HG03378 (cell line): ENCODE results near the gene PLEKHG5.

ENCODE experiments used
- ATAC-seq: cut with Tn5 transposase; IDR thresholded peaks from one replicate; pipeline ENCODE4 v1.9.1; 2021; ENCODE audit warnings: mild to moderate bottlenecking, moderate library complexity; ENCODE audit not compliant: unreplicated experiment

The PLEKHG5 gene, protein sequence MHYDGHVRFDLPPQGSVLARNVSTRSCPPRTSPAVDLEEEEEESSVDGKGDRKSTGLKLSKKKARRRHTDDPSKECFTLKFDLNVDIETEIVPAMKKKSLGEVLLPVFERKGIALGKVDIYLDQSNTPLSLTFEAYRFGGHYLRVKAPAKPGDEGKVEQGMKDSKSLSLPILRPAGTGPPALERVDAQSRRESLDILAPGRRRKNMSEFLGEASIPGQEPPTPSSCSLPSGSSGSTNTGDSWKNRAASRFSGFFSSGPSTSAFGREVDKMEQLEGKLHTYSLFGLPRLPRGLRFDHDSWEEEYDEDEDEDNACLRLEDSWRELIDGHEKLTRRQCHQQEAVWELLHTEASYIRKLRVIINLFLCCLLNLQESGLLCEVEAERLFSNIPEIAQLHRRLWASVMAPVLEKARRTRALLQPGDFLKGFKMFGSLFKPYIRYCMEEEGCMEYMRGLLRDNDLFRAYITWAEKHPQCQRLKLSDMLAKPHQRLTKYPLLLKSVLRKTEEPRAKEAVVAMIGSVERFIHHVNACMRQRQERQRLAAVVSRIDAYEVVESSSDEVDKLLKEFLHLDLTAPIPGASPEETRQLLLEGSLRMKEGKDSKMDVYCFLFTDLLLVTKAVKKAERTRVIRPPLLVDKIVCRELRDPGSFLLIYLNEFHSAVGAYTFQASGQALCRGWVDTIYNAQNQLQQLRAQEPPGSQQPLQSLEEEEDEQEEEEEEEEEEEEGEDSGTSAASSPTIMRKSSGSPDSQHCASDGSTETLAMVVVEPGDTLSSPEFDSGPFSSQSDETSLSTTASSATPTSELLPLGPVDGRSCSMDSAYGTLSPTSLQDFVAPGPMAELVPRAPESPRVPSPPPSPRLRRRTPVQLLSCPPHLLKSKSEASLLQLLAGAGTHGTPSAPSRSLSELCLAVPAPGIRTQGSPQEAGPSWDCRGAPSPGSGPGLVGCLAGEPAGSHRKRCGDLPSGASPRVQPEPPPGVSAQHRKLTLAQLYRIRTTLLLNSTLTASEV

DNA sequence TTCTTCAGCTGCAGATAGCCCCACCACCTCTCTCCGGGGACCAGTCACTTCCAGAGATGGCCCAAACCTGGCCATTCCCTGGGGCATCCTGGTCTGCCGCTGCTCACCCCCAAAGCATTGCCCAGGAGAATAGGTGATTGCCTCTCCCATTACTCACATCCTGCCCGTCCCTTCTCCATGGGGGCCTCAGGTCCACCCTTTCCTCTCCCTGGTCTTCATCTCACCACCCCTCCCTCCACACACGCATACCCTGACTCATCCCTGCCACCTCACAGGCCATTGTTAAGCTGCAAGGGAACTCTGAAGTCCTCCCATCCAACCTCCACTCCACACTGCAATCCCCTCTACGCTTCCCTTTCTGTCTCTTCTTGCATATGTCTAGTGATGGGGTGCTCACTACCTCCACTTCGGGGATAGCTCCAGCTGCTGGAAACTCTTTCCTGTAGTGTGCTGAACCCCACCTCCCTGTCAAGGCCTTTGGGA is at the start of gene PLEKHG5:
Gene PLEKHG5 (minus strand): TSS at position 188 of the 483 bp plus-strand sequence. CDS start 14,096 bp downstream, outside the sequence.
- no peak for ATAC-seq

DNA sequence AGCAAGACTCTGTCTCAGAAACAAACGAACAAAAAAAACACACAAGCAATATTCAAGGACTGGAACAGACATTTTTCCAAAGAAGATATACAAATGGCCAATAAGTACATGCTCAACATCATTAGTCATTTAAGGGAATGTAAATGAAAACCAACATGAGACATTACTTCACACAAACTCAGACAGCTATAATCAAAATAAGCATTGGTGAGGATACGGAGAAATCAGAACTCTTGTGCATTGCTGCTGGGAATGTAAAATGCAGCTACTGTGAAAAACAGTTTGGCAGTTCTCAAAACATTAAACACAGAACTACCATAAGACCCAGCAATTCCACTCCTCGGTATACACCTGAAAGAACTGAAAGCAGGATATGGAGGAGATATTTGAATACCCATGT is 47.5 kb upstream of the PLEKHG5 start:
- ATAC-seq, result no peak

GRCh38 chr1:6536291-6536690 is 44.8 kb upstream of the PLEKHG5 start:
- no peak for ATAC-seq

GRCh38 chr1:6535214-6535613 is 43.7 kb upstream of the PLEKHG5 start:
- no peak for ATAC-seq

DNA sequence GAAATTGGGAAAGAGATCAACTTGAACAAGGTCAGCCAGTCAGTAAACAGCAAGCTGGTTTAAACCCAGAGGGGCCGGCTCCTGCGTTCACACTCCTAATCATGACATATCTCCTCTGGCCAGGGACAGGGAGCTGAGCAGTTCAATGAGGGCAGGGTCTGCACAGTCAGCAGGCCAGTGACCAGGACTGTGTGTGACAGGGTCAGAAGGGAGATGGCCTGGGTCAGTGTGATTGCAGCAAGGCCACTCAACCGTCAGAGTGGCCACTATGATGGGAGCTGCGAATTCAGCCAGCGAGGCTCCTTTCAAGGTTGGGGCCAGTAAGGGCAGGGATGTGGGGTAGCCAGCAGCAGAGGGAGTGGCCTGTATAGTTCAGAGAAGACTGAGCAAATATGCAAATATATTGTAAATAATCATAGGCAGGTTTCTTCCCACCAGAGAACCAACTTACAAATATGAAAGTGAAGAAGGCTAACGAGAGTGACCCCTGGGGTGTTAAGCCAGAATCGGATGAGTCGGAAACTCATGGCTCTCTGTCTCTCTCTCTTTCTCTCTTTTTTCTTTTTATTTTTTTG is 42.9 kb upstream of the PLEKHG5 start:
- ATAC-seq, result no peak

- ATAC-seq, result no peak
These were observed 40.5 kb upstream of the PLEKHG5 start for GRCh38 chr1:6531996-6532395.

DNA sequence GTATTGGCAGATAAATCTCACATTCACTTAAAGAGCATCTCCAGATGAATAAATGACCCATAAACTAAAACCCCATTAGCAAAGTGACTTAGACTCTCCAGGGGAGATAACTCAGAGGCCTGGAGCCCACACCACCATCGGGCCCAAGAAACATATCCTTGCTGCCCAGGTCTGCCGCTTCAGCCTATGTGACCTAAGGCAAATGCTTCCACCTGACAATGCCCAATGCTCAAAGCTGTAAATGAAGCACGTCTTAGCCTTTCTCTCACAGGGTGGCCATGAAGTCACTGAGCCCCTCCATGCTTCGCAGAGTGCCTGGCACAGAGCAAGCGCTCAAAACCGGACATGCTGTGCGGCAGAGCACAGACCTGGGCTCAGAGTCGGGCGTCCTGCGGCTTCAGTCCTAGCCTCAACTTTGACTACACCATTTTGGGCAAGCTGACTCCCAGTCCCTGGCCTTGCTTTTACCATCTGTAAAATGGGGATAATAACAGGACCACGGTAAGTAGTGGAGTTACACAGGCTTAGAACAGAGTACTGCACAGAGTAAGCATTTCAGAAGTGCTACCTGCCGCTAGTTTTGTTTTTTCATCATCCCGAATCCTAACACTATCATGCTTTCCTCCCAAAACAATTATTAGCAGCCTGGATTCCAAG is 39.2 kb upstream of the PLEKHG5 start:
- ATAC-seq, result no peak

- ATAC-seq, result no peak
These were observed 37.0 kb upstream of the PLEKHG5 start for GRCh38 chr1:6528492-6528891.

DNA sequence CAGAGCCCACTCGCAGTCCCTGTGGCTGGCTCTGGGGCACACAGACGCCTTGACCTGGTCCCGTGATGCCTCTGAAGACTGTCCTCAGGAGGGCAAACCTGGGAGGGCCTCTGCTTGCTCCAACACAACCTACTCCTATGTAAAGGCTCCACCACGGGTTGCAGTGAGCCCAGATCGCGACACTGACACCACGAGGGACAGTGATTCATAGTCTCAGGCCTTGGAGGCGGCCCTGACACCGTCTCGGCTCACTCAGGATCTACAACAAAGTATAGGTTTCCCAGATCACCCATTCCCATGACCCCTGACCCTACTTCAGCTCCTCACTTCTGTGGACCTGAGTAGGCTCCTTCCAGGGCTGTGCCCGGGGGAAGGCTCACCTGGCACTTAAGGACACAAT is 34.8 kb upstream of the PLEKHG5 start:
- no peak for ATAC-seq

DNA sequence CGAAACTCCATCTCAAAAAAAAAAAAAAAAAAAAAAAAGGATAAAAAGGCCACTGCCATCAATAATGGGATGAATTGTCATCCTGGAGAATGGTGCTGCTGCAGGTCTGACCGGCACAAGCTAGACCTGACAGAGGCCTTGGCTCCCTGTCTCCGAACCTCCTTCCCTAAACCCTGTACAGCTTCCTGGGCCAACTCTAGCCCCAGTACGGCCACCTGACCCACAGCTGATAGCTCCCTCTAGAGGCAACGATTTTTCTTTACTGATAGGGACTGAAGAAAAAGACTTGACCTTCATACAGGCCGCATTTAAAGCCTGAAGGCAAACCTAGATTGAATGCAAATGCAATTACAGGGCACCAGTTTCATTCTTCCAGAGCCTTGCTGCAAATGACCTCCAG is 32.1 kb upstream of the PLEKHG5 start:
- no peak for ATAC-seq

DNA sequence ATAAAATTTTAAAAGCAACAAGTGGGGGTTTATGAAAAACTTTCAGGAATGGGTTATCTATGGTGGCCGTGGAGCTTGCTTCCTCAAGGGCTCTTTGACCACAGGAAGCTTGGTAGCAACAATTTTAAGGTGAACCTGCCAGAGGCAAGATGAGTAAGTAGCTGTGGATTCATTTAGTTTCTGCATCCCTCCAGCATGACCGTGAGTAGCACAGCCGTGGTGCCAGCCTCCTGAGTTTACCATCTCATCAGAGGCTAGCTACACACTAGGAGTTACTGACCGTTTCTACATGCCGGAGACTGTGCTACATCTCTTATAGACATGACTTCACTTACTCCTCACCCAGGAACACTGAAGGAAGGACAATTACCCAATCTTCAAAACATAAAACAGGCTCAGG is 30.1 kb upstream of the PLEKHG5 start:
- ATAC-seq, result no peak

DNA sequence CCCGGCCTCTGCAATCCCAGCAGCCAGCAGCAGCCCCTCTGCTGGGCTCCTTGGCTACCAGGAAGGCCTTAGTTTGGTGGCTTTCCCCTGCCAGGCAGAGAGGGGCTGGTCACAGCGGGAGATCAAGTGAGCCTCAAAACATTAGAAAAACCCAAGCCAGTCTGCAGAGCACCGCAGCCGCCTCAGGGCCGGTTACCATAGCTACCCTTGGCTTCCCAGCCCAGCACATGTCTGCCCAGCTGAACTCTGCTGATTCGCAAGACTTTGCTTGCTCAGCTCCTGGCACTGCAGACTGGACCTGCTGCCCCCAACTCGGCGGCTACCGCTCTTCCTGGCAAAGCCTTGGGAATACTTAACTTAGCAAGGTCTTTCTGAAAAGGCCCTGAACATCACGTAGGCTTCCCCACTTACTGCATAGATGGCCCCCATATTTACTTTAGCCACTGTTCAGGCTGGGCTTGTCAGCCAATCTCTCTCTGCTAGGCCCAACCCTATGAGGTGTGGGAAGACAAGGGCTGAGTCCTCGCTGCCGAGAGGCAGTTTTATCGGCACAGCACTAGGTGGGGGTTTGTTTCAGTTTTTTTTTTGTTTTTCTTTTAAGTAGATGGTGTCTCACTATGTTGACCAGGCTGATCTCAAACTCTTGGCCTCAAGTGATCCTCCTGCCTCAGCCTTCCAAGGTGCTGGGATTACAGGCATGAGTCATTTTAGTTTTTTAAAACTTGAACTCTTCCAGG is 28.6 kb upstream of the PLEKHG5 start:
- no peak for ATAC-seq

DNA sequence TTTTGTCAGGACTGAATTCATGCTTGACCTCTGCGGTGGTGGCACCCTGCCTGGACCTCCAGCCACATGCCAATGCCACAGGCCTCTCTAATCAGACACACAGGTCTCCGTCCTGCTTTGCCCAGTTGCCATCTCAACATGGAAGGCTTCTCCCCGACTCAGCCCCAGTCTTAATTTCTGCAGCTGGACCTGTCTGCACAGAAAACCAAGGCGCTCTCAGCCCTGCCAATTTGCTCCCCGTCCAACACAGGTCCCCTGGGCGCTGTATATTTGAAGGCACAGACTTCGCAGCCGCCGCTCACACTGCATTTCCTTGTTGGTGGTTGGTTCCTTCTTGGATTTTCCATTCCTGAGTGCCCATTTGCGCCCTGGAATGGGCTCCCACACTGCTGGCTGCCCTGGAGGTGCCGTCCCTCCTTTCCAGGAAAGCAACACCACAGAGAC is 28.0 kb upstream of the PLEKHG5 start:
- no peak for ATAC-seq

DNA sequence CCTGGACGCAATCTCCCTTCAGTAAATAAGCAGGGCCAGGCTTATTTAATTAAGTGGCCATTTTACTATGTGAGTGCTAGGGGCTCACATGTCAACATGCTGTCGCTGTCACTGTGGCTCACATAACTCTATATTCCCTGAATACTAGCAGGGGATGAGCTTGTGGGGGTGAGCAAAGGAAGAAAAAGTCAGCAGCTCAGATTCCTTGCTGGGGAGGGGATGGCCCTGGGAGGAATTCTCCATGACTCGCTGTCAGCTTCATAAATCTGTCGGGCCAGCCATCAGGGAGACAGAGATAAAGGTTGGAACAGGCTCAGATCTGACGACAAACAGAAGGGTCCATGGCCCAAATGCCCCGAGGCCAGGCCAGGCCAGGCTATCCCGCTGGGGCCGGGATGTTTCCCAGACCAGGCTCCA is 26.0 kb upstream of the PLEKHG5 start:
- ATAC-seq, result no peak

- ATAC-seq, result no peak
These were observed 24.3 kb upstream of the PLEKHG5 start for GRCh38 chr1:6515771-6516170.

- ATAC-seq, result no peak
These were observed 21.9 kb upstream of the PLEKHG5 start for GRCh38 chr1:6513320-6513801.

DNA sequence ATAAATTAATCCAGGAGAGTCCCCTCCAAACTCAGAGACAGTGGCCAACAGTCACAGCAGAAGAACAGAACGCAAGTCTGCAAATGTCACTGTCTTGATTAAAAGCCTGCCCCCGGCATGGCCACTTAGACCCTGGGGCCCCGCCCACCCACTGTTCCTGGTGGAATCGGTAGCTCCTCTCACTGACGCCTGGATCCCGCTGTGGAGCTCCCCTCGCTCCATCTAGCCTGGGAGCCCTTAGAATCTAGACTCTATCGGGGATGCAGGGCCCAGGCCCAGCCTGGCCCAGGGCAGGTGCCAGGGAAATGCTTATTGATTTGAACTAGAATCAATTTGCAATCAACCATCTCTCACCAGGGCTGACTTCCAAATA is 21.4 kb upstream of the PLEKHG5 start:
- ATAC-seq, result no peak

- no peak for ATAC-seq
These were observed 20.9 kb upstream of the PLEKHG5 start for GRCh38 chr1:6512245-6512907.

- no peak for ATAC-seq
These were observed 20.2 kb upstream of the PLEKHG5 start for GRCh38 chr1:6511561-6512244.
